ENCODE measurements around the gene ADD2. TPM values are rescaled to one million over a fixed set of nuclear protein-coding genes. Genes with fewer than 3 reads are reported as not detected.
A peak's percentile ranks its signal among the peaks of the same experiment; 100 is the strongest.
"Not testable (repeated sequence)": the region's sequence is repeated elsewhere in the genome, so short reads cannot be mapped to it uniquely, and the experiment has no call there.

ADD2 gene, protein sequence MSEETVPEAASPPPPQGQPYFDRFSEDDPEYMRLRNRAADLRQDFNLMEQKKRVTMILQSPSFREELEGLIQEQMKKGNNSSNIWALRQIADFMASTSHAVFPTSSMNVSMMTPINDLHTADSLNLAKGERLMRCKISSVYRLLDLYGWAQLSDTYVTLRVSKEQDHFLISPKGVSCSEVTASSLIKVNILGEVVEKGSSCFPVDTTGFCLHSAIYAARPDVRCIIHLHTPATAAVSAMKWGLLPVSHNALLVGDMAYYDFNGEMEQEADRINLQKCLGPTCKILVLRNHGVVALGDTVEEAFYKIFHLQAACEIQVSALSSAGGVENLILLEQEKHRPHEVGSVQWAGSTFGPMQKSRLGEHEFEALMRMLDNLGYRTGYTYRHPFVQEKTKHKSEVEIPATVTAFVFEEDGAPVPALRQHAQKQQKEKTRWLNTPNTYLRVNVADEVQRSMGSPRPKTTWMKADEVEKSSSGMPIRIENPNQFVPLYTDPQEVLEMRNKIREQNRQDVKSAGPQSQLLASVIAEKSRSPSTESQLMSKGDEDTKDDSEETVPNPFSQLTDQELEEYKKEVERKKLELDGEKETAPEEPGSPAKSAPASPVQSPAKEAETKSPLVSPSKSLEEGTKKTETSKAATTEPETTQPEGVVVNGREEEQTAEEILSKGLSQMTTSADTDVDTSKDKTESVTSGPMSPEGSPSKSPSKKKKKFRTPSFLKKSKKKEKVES
- 27.8 and 29.3 TPM in 2 replicates for polyA plus RNA-seq (2014; cell fraction: cytosol; rRNA removed)
- polyA plus RNA-seq (2014; cell fraction: nucleus; rRNA removed) = 19.0 and 32.6 TPM in 2 replicates

DNA sequence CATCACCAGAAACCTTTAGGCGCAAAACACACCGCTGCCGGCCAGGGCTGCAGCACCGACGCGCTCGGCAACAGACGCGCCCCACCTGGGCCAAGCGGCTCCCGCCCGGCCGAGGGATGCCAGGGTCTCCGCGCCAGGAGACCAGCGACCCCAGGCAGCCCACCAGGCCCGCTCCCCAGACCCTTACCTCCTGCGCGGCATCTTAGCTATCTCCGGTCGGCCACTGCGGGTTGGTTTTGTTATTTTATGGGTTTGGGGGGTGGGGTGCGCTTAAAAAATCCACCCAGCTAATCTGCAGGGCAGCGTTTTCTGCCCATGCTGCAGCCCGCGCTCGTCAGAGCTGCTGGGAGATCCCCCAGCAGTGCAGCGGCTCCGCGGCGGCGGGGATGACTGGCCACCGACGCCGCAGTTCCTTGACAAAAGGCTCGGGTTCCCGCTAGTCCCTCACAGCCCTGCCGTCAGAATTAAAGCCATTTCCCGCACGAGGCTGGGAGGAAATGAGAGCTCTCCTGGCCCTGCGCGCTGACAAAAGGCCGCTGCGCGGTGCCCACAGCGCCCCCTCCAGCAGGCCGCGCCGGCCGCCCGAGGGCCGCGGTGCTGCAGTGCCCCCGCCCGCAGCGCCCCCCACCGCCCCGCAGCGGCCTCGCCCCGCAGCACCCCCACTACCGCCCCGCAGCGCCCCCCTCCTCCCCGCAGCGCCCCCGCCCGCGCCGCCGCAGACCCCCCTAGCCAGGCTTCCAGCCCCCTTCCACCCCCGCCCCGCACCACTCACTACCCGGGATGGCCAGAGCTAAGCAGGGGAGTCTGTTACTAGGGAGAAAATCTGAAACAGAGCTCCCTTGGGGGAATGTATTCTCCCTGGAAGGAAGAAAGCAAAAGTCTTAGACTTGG, at the start of gene ADD2:
Gene ADD2 (minus strand): TSS at position 502 of the 891 bp plus-strand sequence. CDS start 61,792 bp downstream, outside the sequence.
- DNase-seq (ENCODE audit: low spot score) = peak; percentile 75

DNA sequence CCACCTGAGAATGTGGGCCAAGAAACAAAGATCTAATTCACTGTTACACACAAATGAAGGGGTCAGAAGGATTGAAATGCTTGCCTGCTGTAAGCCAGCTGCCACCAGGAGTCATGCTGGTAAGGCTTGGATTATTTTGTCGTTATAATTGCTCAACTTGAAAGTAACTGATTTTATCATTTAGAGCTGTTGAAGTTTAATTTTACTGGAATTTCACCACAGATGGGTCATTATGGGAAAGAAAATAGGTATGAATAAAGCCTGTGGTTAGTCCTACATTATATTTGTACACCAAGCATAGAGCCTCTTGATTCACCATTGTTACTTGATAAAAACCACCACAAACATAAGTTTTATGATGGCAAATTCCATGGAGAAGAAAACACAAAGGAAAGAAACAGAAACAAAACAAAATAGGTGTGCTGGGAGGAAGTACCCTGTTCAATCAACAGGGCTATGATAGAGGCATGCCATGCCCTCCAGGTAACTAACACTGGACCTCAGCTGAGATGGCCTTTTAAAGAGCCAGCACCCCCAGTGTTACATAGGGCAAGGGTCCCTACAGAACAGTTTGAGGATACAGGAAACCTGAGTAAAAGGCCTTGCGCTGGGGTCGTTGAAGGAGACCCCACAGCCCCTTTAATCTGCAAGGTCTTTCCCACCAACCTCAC, 49.4 kb upstream of the ADD2 start:
- DNase-seq (ENCODE audit: low spot score) = no peak

DNA sequence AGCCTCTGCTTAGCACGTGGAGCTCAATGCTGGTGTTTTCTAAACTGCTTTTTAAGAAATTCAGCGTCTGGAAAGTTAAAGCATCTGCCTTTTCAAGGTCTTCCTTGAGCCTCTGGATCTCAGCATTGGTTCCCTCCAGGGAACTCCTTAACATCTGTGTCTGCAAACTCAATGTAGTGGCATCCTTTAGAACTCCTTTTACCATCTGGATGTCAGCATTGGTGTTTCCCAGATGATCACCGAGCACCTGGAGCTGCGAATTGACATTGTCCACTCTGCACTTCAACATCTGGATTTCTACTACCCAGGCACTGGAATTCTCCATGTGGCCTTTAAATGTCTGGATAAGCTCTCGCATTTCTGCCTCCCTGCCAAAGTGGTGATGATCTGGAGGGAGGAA, 48.7 kb upstream of the ADD2 start:
- no peak for DNase-seq (ENCODE audit: low spot score)

DNA sequence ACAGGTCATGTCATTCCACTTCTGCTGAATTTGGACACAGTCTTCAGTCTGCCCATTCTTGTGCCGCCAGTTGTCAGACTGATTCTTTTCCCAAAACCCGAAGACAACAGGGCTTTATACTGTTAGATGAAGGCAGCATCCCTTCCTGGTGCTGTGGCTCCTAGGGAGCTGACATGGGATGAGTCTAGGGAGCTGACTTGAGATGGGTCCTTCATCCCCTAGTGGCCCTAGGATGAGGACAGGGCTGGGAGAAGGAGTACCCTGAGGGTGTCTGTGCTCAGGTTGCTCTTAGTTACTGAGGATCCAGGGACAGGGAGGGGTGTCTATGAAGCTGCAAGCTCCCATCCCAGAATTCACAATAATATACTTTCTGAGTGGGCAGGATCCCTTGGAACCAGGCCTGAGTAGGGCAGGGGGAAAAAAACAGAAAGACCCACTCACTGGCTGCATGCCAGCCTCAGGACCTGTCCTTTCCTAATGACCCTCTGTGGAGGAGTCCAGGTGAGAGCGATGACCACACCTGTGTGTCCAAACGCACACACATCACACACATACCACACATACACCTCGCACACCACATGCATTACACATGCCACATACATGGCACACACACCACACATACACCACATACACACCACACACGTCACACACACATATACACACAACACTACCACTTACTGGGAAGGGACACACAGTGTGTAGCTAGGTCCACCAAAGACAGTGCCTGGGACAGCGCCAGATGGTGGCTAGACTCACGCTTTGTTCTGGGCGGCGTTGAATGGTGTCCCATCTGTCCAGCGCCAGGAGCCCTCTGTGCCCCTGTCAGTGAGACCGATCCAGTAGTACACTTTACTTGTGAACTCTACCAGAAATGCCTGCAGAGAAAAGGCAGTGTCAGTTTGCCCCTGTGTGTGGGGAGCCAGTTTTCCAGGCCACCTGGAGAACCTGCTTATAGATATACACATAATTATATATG, 41.3 kb upstream of the ADD2 start:
- no peak for DNase-seq (ENCODE audit: low spot score)

DNA sequence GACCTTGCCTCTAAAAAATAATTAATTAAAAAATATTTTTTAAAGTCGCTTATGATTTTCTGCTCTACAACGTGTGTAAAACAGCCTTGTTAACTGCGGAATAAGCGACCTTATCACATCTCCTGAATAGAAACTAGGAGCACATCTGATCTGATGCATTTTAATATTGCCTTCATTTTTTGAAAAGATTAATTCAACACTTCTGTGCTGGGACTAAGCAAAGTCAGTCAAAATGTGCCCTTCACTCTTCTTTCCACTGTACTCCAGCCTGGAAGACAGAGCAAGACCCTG, 39.8 kb upstream of the ADD2 start:
- no peak for DNase-seq (ENCODE audit: low spot score)

DNA sequence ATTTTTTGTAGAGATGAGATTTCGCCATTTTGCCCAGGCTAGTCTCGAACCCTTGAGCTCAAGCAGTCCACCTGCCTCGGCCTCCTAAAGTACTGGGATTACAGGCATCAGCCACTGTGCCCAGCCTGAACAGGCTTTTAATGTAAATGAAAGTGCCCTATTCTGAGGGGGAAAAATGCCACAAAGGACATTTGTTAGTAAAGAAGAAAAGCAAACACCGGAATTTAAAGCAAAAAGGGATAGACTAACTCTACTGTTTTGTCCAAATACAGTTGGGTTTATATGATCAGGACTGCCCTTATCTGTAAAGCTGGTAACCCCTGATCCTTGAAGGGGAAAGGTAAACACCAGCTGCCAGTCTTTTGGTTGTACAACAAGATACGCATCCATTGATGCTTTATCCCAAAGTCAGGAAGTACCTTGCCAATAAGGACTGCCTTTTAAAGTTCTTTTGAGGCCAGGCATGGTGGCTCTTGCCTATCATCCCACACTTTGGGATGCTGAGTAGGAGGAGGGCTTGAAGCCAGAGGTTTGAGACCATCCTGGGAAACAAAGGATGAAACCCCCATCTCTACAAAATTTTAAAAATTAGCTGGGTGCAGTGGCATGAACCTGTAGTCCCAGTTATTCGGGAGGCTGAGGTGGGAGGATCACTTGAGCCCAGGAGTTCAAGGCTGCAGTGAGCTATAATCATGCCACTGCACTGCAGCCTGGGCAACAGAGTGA, 39.3 kb upstream of the ADD2 start:
- no peak for DNase-seq (ENCODE audit: low spot score)

DNA sequence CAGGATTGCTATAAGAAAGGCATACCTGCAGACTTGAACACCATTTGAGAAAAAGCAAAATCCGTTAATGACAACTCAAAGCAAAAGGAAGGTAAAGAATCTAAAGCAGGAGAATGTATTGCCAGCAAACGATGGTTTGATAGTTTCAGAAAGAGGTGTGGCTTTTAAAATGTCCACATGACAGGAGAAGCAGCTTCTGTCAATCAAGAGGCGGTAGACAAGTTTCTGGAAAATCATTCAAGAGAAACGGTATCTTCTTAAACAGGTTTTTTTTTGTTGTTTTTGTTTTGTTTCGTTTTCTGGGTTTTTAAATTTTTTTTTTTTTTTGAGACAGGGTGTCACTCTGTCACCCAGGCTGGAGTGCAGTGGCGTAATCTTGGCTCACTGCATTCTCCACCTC, 38.6 kb upstream of the ADD2 start:
- no peak for DNase-seq (ENCODE audit: low spot score)

DNA sequence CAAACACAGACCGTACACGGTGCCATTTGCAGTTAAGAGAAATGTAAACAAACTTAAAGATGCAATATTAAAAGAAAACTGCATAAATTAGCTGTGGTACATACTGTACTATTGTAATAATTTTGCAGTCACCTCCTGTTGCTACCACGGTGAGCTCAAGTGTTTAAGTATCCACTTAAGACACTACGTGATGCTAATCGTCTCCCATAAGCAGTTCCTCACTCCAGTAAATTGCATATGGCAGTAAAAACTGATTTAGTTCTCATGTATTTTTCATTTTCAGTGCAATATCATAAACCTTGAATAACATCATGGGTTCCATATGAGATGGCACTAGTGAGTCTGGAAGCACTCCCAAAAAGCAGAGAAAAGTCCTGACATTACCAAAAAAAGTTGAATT, 38.0 kb upstream of the ADD2 start:
- DNase-seq (ENCODE audit: low spot score) = no peak

DNA sequence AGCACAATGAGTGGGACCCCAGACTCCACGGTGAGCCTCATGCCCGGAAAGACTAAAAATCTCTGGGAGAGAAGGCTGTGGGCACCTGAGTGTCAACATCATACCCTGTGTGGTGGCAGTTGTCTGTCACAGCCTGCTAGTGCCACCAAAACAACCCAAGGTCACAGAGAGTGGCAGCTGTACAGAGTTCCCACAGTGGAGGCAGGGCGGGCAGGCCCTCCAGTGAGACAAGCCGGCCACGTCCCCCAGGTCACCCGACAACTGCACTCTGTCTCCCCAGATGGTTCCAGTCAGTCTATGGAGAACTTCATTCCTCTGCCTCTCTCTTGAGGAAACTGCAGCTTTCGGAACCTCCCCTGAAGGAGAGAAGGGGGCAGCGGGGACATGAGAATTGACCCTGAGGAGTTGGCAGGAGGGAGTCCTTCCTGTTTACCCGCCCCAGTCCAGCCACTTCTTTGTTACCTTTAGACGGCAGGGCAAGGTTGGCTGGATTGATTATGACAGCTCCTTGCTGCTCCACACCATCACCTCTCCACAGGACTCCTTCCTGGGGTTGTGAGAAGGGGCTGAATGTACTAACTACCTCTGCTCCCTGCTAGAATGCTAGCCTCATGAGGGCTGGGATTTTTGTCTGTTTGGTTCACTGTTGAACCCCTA, 33.7 kb upstream of the ADD2 start:
- DNase-seq (ENCODE audit: low spot score) = no peak

DNA sequence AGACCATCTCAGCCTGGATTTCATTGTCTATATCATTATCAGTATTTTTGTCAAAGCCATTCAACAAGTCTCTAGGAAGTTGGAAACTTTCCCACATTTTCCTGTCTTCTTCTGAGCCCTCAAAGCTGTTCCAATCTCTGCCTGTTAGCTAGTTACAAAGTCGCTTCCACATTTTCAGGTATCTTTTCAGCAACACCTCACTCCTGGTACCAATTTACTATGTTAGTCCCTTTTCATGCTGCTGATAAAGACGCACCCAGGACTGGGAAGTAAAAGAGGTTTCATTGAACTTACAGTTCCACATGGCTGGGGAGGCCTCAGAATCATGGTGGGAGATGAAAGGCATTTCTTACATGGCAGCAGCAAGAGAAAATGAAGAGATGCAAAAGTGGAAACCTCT, 31.7 kb upstream of the ADD2 start:
- DNase-seq (ENCODE audit: low spot score) = no peak

DNA sequence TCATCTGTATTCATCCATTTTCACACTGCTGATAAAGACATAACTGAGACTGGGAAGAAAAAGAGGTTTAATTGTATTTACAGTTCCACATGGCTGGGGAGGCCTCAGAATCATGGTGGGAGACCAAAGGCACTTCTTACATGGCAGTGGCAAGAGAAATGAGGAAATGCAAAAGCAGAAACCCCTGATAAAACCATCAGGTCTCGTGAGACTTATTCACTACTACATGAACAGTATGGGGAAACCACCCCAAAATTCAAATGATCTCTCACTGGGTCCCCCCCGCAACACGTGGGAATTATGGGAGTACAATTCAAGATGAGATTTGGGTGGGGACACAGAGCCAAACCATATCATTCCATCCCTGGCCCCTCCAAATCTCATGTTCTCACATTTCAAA, 30.0 kb upstream of the ADD2 start:
- DNase-seq (ENCODE audit: low spot score) = not testable (repeated sequence)

DNA sequence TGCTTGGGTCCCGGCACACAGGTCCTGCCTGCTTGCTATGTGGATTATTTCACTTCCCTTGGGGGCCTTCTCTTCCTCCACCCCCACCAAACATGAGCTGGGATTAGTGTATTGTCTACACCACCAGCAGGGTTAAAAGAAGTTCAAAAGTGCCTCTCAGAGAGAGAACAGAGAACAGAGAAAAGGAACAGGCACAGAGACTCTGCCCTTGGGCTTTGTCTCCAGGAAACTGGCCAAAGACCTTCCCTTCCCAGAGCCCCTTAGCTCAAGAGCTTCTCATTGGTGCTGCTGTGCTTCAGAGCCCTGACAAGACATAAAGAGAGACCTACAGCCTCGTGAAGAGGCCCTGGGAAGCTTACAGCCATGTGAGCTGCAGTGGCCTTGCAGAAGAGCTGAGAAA, 29.5 kb upstream of the ADD2 start:
- no peak for DNase-seq (ENCODE audit: low spot score)

DNA sequence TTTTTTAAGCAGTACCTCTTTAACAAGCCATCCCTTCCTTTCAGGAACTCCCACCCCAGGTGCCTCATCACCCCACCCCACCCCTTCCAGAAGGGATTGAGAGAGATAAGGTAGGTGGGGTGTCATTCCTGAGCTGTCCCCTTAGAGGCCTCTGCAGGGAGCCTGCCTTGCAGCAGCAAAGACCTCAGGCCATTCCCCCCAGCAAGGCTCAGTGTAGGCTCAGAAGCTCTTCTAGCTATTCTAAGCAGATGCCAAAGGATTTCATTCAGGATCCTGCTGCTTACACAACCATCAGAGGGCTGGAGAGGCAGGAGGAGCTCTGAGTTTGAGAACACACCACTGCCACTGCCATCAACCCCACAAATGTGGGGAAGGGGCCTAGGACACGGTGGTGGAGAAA, 28.3 kb upstream of the ADD2 start:
- no peak for DNase-seq (ENCODE audit: low spot score)

DNA sequence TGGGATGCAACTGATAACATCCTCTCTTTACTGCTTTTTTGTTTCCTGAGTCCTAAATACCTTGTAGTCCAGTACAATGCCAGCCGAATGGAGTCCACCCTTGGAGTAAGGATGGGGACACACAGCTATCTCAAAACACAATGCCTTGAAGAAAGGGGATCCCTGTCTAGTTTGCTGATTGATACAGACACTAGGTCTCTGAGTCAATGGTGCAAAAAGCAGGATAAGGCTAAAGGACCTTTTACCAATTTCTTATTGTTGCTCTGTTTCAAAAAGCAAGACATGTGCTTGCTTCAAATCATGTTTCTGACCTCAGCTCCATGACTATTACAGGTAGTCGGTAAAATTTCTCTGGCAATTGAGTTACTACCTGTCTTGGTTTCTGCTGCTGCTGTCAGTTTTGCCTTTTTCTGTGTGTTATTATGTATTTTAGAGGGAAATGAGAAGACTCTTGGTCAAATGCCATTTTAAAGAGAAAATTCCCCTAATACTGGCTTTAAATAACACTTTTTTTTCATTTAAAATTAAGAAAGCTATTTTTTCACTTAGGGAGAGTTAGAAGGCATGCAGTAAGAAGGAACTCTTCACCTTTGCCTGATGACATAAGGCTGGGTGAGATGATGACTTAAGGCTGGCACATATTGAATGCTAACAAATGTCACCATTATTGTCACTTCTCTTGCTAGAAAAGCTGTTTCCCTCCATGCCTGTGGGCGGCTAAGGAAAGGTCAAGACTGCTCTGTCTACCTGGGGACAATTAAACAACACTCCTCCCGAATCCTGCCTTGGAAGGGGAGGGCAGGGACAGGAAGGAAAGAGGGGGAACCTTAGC, 27.4 kb upstream of the ADD2 start:
- DNase-seq (ENCODE audit: low spot score) = no peak

DNA sequence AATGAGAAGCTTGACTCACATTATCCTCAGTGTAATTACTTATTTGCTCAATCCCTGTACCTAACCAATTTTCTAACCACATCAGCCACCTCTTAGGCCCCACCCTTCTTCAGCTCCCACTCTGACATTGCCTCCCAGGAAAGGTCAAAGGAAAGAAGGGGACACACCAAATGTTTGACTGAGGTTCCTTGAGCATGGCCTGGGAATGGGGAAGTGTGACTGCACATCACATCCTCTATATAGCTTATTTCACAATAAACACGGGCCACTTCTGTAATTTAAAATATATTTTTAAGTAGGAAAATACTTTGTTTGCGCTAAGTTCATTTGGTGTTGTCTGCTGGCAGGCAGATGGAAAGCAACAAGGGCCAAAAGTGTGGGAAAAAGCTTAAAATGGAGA, 25.4 kb upstream of the ADD2 start:
- DNase-seq (ENCODE audit: low spot score) = no peak

DNA sequence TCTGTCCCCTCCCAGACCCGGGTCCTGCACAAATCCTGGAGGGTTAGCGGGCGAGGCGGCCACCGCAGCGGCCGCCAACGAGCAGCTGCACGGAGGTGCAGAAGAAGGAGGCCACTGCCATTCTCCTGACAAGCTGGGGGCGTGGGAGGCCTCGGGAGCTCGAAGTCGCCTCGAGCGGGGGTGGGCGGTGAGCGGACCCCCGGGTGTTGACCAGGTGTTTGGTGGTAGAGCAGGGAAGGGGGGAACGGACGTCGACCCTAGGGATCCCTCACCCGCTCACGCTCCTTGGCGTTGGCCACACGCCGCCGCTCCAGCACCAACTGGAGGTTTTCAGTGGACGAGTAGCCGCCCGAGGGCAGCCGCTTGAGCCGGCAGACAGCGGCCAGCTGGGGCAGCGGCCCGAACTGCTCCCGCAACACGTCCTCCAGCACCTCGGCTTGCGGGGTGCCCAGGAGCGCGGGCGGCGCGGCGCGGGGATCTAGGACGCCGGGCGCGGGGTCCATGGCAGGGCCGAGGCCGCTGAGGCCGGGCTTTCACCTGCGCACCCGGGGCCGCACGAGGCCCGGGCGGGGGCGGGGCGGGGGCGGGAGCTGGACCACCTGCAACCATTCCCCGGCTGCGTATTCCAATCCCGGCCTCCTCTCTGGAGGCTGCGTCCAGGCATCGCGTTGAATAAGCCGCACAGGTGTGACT, 22.3 kb upstream of the ADD2 start, which contains the start of gene FIGLA:
Gene FIGLA (minus strand): TSS at position 508 of the 693 bp plus-strand sequence. CDS start 5 bp downstream, at position 503.
- peak; percentile 13 for DNase-seq (ENCODE audit: low spot score)

Measured in SK-N-DZ (cell line).